OCI-M1 (cell line): ENCODE results near the gene KRTAP12-1.
"Not testable (repeated sequence)": the region's sequence is repeated elsewhere in the genome, so short reads cannot be mapped to it uniquely, and the experiment has no call there.

Source experiments
- DNase-seq: peaks from one replicate; lab custom pipeline; 2025; lab: John Stamatoyannopoulos, UW

KRTAP12-1 gene

GRCh38 chr21:44697811-44698734 lies 16.1 kb upstream of the KRTAP12-1 start:
- no peak for DNase-seq

DNA sequence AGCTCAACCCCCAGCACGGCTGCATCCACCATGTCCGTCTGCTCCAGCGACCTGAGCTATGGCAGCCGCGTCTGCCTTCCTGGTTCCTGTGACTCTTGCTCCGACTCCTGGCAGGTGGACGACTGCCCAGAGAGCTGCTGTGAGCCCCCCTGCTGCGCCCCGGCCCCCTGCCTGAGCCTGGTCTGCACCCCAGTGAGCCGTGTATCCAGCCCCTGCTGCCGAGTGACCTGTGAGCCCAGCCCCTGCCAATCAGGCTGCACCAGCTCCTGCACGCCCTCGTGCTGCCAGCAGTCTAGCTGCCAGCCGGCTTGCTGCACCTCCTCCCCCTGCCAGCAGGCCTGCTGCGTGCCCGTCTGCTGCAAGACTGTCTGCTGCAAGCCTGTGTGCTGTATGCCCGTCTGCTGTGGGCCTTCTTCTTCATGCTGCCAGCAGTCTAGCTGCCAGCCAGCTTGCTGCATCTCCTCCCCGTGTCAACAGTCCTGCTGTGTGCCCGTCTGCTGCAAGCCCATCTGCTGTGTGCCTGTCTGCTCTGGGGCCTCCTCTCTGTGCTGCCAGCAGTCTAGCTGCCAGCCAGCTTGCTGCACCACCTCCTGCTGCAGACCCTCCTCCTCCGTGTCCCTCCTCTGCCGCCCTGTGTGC lies 15.3 kb upstream of the KRTAP12-1 start, which contains the start of gene KRTAP10-12:
KRTAP10-12 (plus strand) TSS at position 1 of the 639 bp plus-strand sequence; CDS start at position 31, 30 bp downstream.
- not testable (repeated sequence) for DNase-seq

DNA sequence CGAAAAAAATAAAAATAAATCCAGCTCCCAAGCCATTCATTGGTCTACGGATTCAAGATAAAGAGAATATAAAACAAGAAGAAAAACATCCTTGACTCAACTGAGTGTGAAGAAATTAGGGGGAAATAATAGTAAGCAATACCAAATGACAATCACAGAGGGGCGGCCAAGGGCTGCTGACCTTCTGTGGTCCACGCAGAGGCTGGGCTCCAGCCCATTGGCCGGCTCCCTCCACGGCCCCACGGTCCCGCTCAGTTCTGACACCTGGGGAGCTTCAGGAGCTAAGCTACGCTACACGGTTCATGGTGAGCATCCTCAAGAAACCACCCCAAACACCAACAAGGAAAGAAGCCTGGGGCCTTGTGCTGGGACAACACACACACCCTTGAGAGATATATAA lies 14.6 kb upstream of the KRTAP12-1 start:
- DNase-seq = no peak

DNA sequence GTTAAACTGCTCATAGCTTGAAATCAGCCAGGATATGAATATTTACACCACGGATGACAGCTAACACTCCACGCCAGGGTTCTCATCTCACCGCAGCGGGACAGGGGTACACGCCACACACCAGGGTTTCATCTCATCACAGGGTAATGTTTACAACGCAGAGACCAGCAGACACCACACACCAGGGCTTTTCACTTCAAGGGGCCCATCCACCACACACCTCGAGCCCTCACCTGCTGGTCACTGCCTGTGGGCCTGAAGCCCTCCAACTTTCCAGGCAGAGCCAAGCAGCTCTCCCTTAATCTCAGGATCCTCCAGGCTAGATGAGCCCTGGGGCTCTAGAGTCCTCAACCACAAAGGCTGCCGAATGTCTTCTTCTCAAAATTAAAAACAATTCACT lies 13.7 kb upstream of the KRTAP12-1 start:
- DNase-seq = no peak

DNA sequence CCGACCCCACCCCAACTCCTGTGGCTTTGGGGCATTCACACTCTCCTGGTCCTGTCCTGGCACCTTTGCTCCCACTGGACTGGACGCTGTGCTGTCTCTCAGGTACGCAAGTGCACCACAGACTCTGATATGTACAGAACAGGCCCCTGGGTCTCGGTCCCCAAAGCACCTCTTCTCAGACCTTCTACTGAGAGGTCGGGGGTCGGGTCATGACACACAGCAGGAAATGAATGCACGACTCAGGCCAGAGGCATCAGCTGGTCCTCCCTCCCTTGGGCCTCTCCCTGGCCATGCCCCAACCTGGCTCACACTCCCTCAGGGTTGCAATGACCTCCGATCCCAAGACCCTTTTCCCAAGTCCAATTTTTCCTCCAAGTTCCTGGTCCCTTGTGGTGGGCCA lies 13.2 kb upstream of the KRTAP12-1 start:
- no peak for DNase-seq

- DNase-seq = no peak
These were observed 12.8 kb upstream of the KRTAP12-1 start for GRCh38 chr21:44694776-44695175.

GRCh38 chr21:44692798-44693512 lies 11.0 kb upstream of the KRTAP12-1 start:
- no peak for DNase-seq

DNA sequence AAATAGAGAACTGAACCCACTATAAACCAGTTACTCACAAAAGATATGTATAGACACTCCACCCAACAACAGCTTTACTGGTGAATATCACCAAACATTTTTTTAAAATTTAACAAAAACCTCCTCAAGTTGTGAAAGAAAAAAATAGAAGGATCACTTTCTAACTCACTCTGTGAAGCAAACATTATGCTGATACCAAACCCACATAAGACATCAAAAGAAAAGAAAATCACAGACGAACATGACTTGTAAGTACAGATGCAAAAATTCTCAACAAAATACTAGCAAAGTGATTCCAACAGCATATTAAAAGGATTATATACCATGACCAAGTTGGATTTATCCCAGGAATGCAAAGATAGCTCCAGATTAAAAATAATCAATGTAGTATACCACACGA lies 9.7 kb upstream of the KRTAP12-1 start:
- no peak for DNase-seq

DNA sequence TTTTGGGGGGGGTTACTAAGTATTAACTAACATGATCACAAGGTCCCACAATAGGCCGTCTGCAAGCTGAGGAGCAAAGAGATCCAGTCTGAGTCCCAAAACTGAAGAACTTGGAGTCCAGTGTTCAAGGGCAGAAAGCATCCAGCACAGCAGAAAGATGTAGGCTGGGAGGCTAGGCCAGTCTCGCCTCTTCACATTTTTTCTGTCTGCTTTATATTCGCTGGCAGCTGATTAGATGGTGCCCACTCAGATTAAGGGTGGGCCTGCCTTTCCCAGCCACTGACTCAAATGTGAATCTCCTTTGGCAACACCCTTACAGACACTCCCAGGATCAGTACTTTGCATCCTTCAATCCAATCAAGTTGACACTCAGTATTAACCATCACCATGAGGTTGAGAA lies 7.8 kb upstream of the KRTAP12-1 start:
- not testable (repeated sequence) for DNase-seq

- DNase-seq = no peak
These were observed 5.7 kb upstream of the KRTAP12-1 start for GRCh38 chr21:44687671-44688070.

DNA sequence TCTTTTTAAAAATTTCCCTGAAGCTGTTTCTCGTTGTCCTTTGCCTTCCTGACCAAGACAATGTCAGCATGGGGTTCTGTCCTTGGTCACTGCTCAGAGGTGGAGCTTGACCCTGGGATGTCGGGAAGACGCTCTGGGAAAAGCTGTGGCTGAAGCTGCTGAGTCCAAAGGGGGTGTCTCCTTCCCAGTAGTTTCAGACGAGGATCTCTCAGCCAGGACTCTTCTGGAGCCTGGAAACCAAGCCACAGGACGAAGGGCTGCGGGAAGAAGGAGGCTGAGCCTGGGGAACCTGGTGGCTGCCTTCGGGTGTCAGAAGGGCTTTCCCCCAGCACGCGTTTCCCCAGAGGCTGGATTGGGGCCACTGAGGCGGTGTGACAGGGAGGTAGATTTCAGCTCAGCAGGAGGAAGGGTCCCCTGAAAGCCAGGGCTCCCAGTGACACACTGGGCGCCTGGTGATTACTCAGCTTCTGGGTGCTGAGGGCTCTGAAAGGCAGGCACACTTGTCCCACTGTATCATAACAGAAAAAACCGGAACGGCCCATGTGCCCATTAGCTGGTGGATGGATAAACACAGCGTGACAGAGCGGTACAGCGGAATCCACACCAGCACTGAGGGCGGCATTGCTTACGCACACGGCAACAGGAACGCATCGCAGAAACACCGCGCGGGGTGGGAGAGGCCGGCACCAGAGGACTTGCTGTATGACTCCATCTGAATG lies 5.0 kb upstream of the KRTAP12-1 start:
- DNase-seq = no peak

DNA sequence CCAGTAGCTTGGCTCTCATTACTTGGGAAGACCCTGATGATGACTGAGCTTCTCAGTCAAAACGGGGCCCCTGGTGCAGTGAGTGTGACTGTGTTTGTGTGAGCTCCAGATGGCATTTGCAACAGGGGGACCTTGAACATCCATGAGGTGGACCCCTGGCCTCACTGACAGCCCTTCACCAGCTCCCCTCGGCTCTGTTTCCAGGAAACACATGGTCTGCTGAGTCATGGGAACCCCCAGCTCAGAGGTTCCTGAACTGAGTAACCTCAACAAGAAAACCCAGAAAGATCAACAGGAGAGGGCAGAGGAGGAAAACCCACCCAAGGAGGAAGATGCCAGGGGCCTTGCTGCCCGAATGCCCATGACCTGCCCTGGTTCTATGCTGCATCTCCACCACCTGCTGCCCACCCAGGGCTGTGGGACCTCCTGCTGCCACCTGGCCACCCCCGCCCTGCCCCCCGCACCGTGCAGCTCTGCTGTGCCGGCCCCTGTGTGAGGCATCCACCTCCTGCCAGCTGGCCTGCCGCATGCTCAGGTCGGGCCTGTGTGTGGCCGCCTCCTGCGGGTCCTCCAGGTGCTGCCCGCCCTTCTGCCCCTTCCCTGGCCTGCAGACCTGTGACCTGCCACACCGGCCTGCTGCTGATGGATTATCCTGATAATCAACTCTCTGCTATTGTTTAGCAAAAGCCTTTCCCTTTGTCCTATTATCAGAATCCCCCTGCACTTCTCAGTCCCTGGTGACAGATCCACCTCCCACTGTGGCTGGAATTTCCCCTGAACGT lies 4.2 kb upstream of the KRTAP12-1 start:
- no peak for DNase-seq

GRCh38 chr21:44685050-44685449 lies 3.1 kb upstream of the KRTAP12-1 start:
- DNase-seq = not testable (repeated sequence)

GRCh38 chr21:44684483-44684882 lies 2.5 kb upstream of the KRTAP12-1 start:
- no peak for DNase-seq

DNA sequence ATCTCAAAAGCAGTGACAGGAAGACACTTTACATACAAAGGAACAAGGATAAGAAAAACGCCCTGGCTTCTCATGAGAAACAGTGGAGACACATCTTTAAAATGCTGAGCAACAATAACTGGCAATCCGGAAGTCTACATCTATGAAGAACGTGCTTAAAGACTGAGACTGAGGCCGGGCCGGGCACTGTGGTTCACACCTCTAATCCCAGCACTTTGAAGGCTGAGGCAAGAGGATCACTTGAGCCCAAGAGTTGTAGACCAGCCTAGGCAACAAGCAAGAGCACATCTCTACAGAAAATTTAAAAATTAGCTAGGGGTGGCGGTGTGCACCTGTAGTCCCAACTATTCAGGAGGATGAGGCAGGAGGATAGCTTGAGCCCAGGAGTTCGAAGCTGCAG lies 2.1 kb upstream of the KRTAP12-1 start:
- DNase-seq = no peak

DNA sequence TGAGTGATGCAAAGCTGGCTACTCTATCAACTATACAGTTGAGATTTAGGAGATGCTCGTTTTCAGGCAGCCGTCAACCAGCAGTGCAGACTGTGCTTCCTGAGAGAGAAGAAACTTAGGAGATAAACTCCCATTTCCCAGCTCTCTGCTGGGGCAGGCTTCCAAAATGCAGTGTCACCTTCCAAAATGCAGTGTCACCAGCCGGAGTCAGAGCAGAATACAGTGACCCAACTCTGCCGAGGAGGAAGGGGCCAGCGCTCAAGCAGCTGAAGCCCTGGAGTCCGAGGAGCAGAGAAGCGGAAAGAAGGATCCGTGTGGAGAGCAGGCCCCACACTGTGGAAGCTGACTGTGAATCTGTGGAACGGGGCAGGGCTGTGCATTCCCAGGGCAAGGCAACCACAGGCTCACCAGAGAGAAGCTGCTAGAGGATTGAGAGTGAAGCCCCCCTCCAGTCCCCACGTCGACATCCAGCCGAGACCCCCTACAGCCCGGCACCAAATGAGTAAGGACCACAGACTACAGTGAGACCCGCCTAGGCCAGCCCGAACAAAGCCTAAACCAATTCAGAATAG lies 703 bp upstream of the KRTAP12-1 start:
- no peak for DNase-seq

DNA sequence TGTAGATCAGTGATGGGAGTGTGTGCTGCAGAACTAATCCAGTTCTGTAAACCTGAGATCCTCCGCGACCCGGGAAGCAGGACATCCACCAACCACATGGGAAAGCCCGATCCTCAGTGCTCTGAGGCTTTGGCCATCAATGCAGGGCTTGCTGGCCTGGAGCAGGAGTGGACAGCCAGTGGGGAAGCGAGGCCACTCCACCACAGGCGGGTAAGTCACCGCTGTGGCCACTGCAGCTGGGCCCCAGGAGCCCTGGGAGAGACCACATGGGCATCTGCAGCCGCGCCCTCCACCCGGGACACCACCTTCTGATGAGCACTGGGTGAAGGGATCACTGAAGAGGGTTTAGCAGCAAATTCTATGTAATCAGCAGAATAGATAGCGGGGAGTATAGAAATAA lies 811 bp downstream of the KRTAP12-1 start:
- DNase-seq = no peak

DNA sequence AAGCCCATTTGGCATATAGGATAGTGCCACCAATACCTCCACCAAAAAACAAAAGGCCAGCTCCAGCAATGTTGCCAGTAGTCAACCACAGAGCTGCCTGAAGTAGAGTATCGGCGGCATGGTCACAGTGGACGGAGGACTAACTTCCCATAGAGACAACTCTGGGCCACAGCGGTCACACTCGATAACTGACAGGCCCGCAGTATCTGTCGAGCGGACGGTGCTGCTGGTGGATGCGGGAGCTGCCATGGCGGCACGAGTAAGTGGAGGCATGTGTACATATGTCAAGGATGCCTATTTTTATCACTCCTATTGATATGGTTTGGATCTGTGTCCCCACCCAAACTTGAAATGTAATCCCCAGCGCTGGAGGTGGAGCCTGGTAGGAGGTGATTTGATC lies 4.1 kb downstream of the KRTAP12-1 start:
- DNase-seq = no peak

GRCh38 chr21:44671911-44672310 lies 10.1 kb downstream of the KRTAP12-1 start:
- DNase-seq = peak; percentile 10

DNA sequence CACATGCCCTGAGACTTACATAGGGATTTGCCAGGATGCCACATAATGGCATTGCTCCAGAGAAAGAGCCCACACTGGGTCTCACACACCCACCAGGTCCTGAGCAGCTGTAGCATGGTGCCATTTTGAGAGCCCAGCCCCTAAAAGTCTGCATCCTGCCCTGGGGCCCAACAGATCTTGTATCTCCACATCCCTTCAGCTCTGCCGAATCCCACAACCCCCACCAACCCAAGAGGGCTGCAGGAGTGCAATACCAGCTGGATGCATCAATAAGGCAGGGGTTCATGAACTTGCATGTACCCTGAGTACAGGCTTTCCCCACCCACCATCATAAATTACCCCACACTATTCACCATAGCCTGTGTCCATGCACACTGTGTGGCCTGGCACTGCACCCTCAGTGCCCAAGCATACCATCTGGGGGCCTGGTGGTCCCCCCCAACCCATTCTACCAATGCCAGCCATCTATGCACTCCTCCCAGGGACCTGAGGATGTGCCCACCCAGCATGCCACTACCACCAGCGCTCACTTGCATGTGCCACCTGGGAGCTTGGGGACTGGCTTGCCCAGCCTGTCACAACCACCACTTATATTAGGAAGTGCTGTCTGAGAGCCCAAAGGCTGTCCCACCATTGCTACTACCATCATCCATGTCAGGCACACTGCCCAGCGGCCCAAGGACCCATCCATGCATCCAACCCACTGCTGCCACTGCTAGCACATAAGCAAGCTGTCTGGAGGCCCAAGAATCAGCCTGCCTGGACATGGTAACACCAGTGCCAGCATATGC lies 11.1 kb downstream of the KRTAP12-1 start:
- no peak for DNase-seq
